HCT116 (cell line): ENCODE measurements around the gene DUSP16. TPM values are rescaled to one million over a fixed set of nuclear protein-coding genes. Genes with fewer than 3 reads are reported as not detected.

Experiments
- ATAC-seq: fragments of 200-7000 bp; cut with Tn5 transposase; 2 replicates; pipeline ENCODE4 v1.9.1; 2020; ENCODE audit warnings: mild to moderate bottlenecking, moderate library complexity
- BruUV-seq: library from RNA; stranded (reverse); fragments of 400-500 nt; replicated peaks from 2 replicates; lab custom pipeline; 2021; lab: Mats Ljungman, UMichigan
- CTCF ChIA-PET: fragments of 300-600 bp; sonication (Branson Sonifier 250); formaldehyde crosslinking; loops from one replicate; lab custom pipeline; 2021; ENCODE audit warnings: antibody characterized with exemption; lab: Charles Lee
- POLR2A ChIA-PET: fragments of 300-600, 350-600 bp; sonication (Branson Sonifier 250); formaldehyde crosslinking; loops from one replicate; lab custom pipeline; 2021; ENCODE audit warnings: antibody characterized with exemption; lab: Charles Lee
- RAD21 ChIA-PET, 2 experiments: fragments of 300-600 bp; sonication (Branson Sonifier 250); formaldehyde crosslinking; loops; one replicate each; lab custom pipeline; 2023; ENCODE audit warnings: low total read pairs in 2 of 2; ENCODE audit not compliant: uncharacterized antibody in 2 of 2, unreplicated experiment in 2 of 2, low non-redundant PET in 1 of 2; lab: Charles Lee
- DNase-seq: peaks from one replicate; pipeline ENCODE4 v3.0.0-alpha.2; 2010; ENCODE audit warnings: low read depth, low spot score
- H2AFZ ChIP-seq: fragments of 200-600 bp; shearing (Covaris generic), sonication (generic); 2 replicates; pipeline ENCODE4 v1.6.1; 2017; ENCODE audit warnings: low read depth, mixed run types, mixed read lengths, antibody characterized with exemption, low read length; ENCODE audit not compliant: poor library complexity, severe bottlenecking
- H3K27ac ChIP-seq: 2 replicates; pipeline ENCODE4 v1.5.1; 2012; ENCODE audit warnings: low read depth, low read length
- H3K27me3 ChIP-seq: fragments of 200-600 bp; sonication (generic); 2 replicates; pipeline ENCODE4 v1.6.1; 2016; ENCODE audit warnings: mixed run types, low read length, mixed read lengths; ENCODE audit not compliant: insufficient read depth
- H3K36me3 ChIP-seq, 2 experiments: fragments of 200-500 bp in 1 of 2; fragments of 200-600 bp in 1 of 2; sonication (Bioruptor generic) in 1 of 2; sonication (generic) in 1 of 2; 2 replicates each; pipeline versions ENCODE4 v1.5.1 to v1.6.1; 2014 to 2016; ENCODE audit warnings: low read length in 2 of 2, inconsistent platforms in 1 of 2, mixed read lengths in 1 of 2, mixed run types in 1 of 2; ENCODE audit not compliant: insufficient read depth in 2 of 2, control insufficient read depth in 1 of 2
- H3K4me1 ChIP-seq, 2 experiments: fragments of 200-600 bp in 1 of 2; sonication (generic) in 1 of 2; 2 replicates each; pipeline versions ENCODE4 v1.5.1 to v1.6.1; 2012 to 2017; ENCODE audit warnings: low read length in 2 of 2, inconsistent platforms in 1 of 2, mild to moderate bottlenecking in 1 of 2, mixed read lengths in 1 of 2, mixed run types in 1 of 2, moderate library complexity in 1 of 2; ENCODE audit not compliant: insufficient read depth in 2 of 2, control insufficient read depth in 1 of 2
- H3K4me2 ChIP-seq: fragments of 200-600 bp; sonication (generic); 2 replicates; pipeline ENCODE4 v1.6.1; 2017; ENCODE audit warnings: mixed run types, low read length, mixed read lengths
- H3K4me3 ChIP-seq, 2 experiments: fragments of 200-600 bp in 1 of 2; sonication (generic) in 1 of 2; replicated peaks in 1 of 2; 2 replicates each; pipeline ENCODE4 v1.5.1; 2011 to 2016; ENCODE audit warnings: low read length in 2 of 2, control low read depth in 1 of 2, low read depth in 1 of 2, mild to moderate bottlenecking in 1 of 2, mixed read lengths in 1 of 2, mixed run types in 1 of 2
- H3K79me2 ChIP-seq: fragments of 200-600 bp; sonication (generic); 2 replicates; pipeline ENCODE4 v1.6.1; 2017; ENCODE audit warnings: mild to moderate bottlenecking, mixed run types, low read length, moderate library complexity, mixed read lengths; ENCODE audit not compliant: insufficient read depth
- H3K9ac ChIP-seq: fragments of 200-600 bp; sonication (generic); 2 replicates; pipeline ENCODE4 v1.6.1; 2016; ENCODE audit warnings: low read length, mixed read lengths
- H3K9me2 ChIP-seq: fragments of 200-600 bp; sonication (generic), shearing (Covaris generic); 2 replicates; pipeline ENCODE4 v1.6.1; 2017; ENCODE audit warnings: mixed run types, mild to moderate bottlenecking, moderate library complexity; ENCODE audit not compliant: insufficient read depth
- H3K9me3 ChIP-seq, 2 experiments: fragments of 200-500 bp in 1 of 2; fragments of 200-600 bp in 1 of 2; sonication (Bioruptor generic) in 1 of 2; sonication (generic) in 1 of 2; 2 replicates each; pipeline ENCODE4 v1.6.1; 2014 to 2017; ENCODE audit warnings: low read length in 2 of 2, mixed read lengths in 2 of 2, inconsistent platforms in 1 of 2, low read depth in 1 of 2, mild to moderate bottlenecking in 1 of 2, mixed run types in 1 of 2, moderate library complexity in 1 of 2; ENCODE audit not compliant: control insufficient read depth in 1 of 2, insufficient read depth in 1 of 2
- H4K20me1 ChIP-seq: fragments of 200-600 bp; sonication (generic), shearing (Covaris generic); 2 replicates; pipeline ENCODE4 v1.6.1; 2017; ENCODE audit warnings: mixed run types, mild to moderate bottlenecking, moderate library complexity; ENCODE audit not compliant: insufficient read depth
- CBX3 ChIP-seq: IDR thresholded peaks from 2 replicates; pipeline ENCODE4 v1.6.1; 2012; ENCODE audit warnings: low read depth
- CEBPB ChIP-seq: IDR thresholded peaks from 2 replicates; pipeline ENCODE4 v1.6.1; 2012; ENCODE audit warnings: low read depth
- EGR1 ChIP-seq: IDR thresholded peaks from 2 replicates; pipeline ENCODE4 v1.6.1; 2012; ENCODE audit warnings: low read depth
- ELF1 ChIP-seq: IDR thresholded peaks from 2 replicates; pipeline ENCODE4 v1.6.1; 2012; ENCODE audit warnings: low read depth, borderline replicate concordance
- EZH2 ChIP-seq: fragments of 200-600 bp; sonication (generic); IDR thresholded peaks from 2 replicates; pipeline ENCODE4 v1.6.1; 2017; ENCODE audit warnings: antibody characterized with exemption, mixed run types
- FOSL1 ChIP-seq: IDR thresholded peaks from 2 replicates; pipeline ENCODE4 v1.6.1; 2012; ENCODE audit warnings: low read depth
- RAD21 ChIP-seq: IDR thresholded peaks from 2 replicates; pipeline ENCODE4 v1.6.1; 2012; ENCODE audit warnings: low read depth, mild to moderate bottlenecking
- SIN3A ChIP-seq: IDR thresholded peaks from 2 replicates; pipeline ENCODE4 v1.6.1; 2012; ENCODE audit warnings: low read depth
- SP1 ChIP-seq: IDR thresholded peaks from 2 replicates; pipeline ENCODE4 v1.6.1; 2012; ENCODE audit warnings: low read depth
- ZFX ChIP-seq: fragments of 450-650 bp; IDR thresholded peaks from 2 replicates; pipeline ENCODE4 v1.6.1; 2017
- ZNF274 ChIP-seq: fragments of 200-500 bp; sonication (Bioruptor generic); IDR thresholded peaks from 2 replicates; pipeline ENCODE4 v1.6.1; 2014; ENCODE audit warnings: mild to moderate bottlenecking, low read depth, low read length, inconsistent platforms
- intact Hi-C: fragments of 100-400 bp; cut with micrococcal nuclease; formaldehyde crosslinking; loops from 2 replicates; pipeline ENCODE4 v1.10.0; 2022
- total RNA-seq: library from RNA; stranded (reverse); gene quantifications from one replicate; pipeline ENCODE4 v1.2.1, GENCODE V29; 2021; ENCODE audit not compliant: unreplicated experiment
- TF ChIP-seq, protein P1 (sequence below): IDR thresholded peaks from 2 replicates; pipeline ENCODE4 v1.6.1; 2011; ENCODE audit warnings: mild to moderate bottlenecking, low read length, moderate library complexity; ENCODE audit not compliant: insufficient replicate concordance; ENCODE audit errors: extremely low read depth
- TF ChIP-seq, protein P2 (sequence below): IDR thresholded peaks from 2 replicates; pipeline ENCODE4 v1.6.1; 2012

Gene DUSP16
- total RNA-seq, 1 experiment from 2014 or later, result 13.4 TPM

DNA sequence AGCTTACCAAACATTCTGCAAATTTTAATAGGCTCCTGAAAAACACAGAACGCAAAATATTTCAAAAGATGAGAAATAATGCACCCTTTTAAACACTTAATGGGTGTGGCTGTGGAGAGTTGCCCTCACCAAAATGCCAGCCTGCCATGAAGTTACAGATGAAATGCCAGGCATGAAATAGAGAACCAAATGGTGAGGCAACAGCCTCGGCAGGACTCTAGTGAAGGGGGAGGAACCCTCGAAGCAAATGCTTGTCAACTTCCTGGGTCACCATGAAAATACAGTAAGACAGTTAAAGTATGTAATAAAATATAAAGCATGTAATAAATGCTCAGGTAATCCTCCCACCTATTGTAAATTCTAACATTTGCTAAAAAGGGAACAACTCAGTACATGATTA is 24.1 kb downstream of the DUSP16 start:
- Histone ChIP-seq H3K27ac (no peak overlapping the region), H3K9me2 (no peaks in the 10 kb centered on the region), H3K9me3 (no peaks in the 10 kb centered on the region), H3K79me2 (no peaks in the 10 kb centered on the region), H3K36me3 (no peaks in the 10 kb centered on the region), H3K27me3 (no peaks in the 10 kb centered on the region), H3K4me1 (peaks cover 5 to 7% of the 10 kb centered on the region in 2 experiments), H2AFZ (no peak overlapping the region), H3K4me3 (no peak overlapping the region), H4K20me1 (no peaks in the 10 kb centered on the region), H3K4me2 (no peak overlapping the region), H3K9ac (no peak overlapping the region)
- CTCF ChIA-PET, result no interaction called here
- RAD21 ChIA-PET, result no interaction called here
- intact Hi-C loops, result no loop called here
- BruUV-seq, result no TSS peak
- no peak for TF ChIP-seq CEBPB
- TF ChIP-seq, protein P1, sequence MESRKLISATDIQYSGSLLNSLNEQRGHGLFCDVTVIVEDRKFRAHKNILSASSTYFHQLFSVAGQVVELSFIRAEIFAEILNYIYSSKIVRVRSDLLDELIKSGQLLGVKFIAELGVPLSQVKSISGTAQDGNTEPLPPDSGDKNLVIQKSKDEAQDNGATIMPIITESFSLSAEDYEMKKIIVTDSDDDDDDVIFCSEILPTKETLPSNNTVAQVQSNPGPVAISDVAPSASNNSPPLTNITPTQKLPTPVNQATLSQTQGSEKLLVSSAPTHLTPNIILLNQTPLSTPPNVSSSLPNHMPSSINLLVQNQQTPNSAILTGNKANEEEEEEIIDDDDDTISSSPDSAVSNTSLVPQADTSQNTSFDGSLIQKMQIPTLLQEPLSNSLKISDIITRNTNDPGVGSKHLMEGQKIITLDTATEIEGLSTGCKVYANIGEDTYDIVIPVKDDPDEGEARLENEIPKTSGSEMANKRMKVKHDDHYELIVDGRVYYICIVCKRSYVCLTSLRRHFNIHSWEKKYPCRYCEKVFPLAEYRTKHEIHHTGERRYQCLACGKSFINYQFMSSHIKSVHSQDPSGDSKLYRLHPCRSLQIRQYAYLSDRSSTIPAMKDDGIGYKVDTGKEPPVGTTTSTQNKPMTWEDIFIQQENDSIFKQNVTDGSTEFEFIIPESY, result no peak
- TF ChIP-seq RAD21, result no peak
- no peak for TF ChIP-seq EGR1
- TF ChIP-seq EZH2, result no peak
- TF ChIP-seq CBX3, result no peak
- no peak for TF ChIP-seq FOSL1
- no peak for TF ChIP-seq ZFX
- TF ChIP-seq SIN3A, result no peak
- TF ChIP-seq ELF1, result no peak
- POLR2A ChIA-PET, result no interaction called here
- no peak for ATAC-seq
- DNase-seq, result no peak

DNA sequence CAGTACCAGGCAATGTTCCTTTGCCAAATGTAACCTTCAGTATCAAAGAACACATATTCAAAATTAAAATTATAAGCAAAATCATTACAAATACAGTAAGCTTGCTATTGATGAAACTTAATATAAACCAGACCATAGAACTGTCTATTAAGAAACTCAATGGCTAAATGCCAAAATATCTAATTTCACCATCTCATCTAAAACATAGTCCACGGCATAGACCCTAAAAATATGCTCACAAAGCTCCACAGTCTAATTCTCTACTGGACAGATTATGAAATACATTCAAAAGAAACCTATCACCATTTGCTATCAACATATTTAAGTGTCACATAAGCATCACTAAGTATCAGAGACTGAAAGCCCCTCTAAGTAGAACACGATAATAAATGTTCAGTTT is 25.2 kb downstream of the DUSP16 start:
- Histone ChIP-seq H3K4me2 (no peak overlapping the region), H4K20me1 (no peaks in the 10 kb centered on the region), H3K4me3 (no peak overlapping the region), H3K9ac (no peak overlapping the region), H3K79me2 (no peaks in the 10 kb centered on the region), H3K9me3 (no peaks in the 10 kb centered on the region), H3K27ac (no peak overlapping the region), H3K27me3 (no peaks in the 10 kb centered on the region), H3K4me1 (peaks cover 13 to 18% of the 10 kb centered on the region in 2 experiments), H3K9me2 (no peaks in the 10 kb centered on the region), H3K36me3 (no peaks in the 10 kb centered on the region), H2AFZ (no peak overlapping the region)
- CTCF ChIA-PET, result no interaction called here
- ATAC-seq (no peak), DNase-seq (no peak)
- intact Hi-C loops, result no loop called here
- no TSS peak for BruUV-seq
- POLR2A ChIA-PET, result no interaction called here
- RAD21 ChIA-PET, result no interaction called here
- TF ChIP-seq, protein P1, result no peak
- no peak for TF ChIP-seq RAD21
- TF ChIP-seq SP1, result no peak
- no peak for TF ChIP-seq ELF1
- TF ChIP-seq, protein P2, sequence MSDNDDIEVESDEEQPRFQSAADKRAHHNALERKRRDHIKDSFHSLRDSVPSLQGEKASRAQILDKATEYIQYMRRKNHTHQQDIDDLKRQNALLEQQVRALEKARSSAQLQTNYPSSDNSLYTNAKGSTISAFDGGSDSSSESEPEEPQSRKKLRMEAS, result no peak
- TF ChIP-seq ZFX, result no peak
- no peak for TF ChIP-seq ZNF274
